Glomerular visceral epithelial cell (primary cell): ENCODE measurements around the gene LMNA.

Experiments used
- DNase-seq: peaks from one replicate; pipeline ENCODE4 v3.0.0-alpha.2; 2016; ENCODE audit errors: extremely low spot score

The LMNA gene

DNA sequence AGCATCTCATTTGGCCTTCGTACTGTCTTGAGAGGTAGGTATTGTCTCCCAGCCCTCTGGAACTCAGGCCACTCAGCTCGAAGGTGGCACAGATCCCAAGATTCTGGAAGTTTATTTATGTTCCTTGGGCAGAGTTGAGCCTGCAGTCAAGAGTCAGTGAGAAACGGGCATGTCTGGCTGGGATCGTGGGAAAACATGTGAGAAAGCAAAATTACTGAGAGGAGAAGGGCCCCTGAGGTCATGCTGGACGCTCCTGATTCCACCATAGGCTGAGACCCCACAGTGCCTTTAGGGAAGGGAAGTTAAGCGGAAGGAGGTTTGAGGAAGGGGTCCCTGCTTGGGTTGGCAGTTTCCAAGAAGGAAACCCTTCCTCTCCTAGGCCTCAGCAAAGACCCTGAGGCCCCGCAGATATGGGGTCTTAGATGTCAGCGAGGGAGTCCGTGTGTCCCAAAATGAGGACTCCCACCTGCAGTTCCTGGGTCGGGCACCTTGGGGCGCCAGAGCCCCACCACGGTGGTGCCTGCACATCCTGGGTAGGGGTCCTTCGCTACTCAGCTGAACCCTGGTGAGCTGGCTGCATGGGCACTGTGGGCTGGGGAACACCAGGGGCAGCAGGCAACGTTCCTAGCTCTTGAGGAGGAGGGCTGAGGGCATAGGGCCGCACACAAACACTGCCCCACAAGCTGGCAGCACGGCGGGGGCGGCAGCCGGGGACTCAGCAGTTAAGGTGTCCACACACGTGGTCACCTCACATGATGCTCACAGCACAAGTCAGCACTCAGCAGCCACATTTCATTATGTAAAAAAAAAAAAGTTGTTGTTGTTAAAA lies 26.6 kb downstream of the LMNA start:
- no peak for DNase-seq

DNA sequence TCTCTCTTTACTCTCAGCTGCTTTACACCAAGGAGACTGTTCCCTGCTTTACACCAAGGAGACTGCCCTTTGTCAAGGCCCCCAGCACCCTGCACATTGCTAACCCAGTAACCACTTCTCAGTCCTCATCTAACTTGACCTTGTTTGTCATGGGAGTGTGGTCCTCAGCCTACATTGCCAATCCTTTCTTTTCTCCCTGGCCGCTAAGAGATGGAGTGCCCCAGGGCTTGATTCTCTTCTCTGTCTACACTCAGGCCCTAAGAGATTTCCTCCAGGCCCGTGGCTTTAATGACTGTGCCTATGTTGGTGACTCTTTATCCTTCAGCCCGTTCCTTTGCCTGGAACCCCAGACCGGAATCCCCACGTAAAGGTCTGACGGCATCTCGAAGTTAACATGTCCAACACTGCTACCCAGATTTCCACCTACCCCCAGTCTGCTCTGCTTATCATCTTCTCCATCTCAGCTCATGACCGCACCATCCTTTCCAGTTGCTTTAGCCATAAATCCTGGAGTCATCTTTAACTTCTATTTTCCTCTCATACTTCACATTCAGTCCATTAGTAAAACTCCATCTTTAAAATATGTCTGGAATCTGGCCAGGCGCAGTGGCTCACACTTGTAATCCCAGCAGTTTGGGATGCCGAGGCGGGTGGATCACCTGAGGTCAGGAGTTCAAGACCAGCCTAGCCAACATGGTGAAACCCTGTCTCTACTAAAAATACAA lies 29.4 kb downstream of the LMNA start:
- DNase-seq: no peak

DNA sequence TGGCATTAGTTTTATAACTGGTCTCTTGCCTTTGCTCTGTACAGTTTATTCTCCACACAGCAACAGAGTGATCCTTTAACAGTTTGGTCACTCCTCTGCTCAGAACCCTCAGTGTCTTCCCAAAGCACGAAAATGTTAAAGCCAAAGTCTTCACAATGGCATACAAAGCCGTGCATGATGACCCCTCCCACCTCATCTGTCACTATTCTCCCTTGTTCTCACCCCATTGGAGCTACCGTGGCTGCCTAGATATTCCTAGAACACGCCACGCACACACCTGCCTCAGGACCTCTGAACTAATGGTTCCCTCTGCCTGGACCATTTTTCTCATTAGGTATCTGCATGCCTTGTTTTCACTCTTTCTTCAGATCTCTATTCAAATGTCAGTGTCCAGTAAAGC lies 30.2 kb downstream of the LMNA start:
- no peak for DNase-seq

- no peak for DNase-seq
Observed at GRCh38 chr1:156145650-156146019, 31.1 kb downstream of the LMNA start.

DNA sequence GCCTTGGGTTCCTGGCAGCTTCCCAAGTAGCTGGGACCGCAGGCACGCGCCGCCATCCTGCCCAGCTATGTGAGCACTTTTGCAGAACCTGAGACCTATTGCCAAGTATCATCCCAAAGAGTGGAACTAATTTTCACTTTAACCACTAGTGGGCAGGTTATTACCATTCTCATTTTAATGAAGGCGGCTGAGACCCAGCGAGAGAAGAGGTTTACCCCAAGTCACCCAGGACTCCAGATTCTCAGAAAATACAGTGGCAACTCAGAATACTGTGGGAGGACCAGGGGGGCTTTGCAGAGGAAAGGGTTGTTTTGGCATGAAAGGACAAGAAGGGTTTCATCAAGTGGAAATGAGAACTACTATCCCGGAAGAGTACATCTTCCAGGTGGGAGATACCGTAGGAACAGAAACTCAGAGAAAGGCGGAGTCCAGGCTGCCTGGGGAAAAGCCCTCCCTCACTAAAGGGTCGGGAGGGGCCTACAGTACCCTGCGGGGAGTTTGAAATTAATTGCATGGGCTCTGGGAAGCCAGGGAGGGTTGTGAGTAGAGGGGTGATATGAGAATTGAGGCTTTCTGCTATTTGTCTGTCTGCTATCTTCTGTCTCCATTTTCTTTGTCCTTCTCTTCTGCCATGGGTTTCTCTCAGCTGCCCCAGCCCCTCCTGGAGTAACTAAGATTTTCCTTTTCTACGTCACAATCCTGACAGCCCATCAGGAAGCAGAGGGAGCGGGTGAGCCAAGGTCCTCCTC lies 31.7 kb downstream of the LMNA start:
- peak; percentile 98 for DNase-seq

DNA sequence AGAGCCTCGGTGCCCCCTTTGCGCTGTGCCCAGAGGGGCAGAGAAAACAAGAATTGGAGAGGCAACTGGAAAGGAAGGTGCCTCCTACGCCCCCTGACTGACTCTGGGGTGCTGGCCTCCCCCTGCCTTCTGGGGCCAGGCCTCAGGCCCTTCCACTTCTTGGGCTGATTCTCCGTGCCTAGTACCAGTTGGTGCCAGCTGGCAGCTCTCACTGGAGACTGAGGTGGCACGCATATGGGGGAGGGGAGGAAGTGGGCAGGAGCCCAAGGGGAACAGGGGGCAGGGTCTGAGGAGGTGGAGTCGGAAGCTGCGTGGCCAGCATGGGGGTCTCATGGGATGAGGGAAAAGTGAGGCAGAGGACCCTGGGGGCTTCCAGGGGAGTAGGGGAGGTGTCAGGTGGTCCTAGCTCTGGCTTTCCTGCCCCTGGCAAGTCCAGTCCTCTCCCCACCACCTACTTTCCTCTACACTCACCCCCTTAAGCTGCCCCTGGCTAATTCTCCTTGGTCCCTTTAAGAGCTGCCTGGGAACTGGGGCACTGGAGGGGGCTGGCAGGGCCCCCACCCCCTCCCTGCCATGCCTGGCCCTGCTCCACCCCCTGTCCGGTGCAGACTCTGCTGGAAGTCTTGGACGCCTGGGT lies 32.4 kb downstream of the LMNA start:
- no peak for DNase-seq

GRCh38 chr1:156148216-156148615 lies 33.7 kb downstream of the LMNA start:
- DNase-seq: no peak

DNA sequence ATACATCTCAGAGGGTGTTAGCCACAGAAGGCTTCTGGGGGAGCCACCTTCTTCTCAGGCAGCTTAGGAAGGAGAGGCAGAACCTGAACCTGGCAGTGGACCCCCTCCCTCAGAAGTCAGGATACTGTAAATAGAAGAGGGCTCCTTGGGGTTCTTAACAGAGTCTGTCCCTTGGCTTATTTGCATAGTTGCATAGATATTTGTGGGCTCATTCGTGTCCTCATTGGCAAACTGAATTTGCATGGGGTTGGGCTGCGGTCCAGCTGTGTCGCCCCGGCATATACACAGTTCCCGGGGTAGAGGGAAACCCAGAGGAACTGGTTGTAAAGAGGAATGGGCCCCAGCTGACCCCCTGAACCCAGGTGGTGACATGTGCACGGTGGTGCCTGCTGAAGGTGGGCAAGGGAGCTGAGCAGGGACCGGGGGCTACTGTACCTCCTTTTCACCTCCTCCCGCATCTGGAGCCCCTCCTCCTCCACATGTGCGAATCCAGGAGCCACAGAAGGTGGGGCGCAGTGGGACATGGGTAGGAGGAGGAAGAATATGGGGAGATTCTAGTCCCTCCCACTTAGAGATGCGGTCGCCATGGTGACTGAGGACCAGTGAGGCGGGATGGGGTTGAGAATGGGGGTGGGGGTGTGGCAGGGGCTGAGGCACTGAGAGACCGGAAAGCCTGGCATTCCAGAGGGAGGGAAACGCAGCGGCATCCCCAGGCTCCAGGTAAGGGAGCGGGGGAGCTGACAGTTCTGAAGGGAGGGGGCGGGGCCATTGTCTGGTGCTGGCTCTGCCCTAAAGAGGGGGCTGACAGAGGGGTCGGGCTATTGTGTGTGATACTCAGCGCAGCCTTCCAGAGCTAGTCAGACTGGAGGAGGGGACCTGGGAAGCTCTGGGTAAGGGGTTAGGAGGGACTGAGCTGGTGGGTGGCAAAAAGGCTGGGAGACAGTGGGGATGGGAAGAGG lies 35.1 kb downstream of the LMNA start:
- DNase-seq: no peak

DNA sequence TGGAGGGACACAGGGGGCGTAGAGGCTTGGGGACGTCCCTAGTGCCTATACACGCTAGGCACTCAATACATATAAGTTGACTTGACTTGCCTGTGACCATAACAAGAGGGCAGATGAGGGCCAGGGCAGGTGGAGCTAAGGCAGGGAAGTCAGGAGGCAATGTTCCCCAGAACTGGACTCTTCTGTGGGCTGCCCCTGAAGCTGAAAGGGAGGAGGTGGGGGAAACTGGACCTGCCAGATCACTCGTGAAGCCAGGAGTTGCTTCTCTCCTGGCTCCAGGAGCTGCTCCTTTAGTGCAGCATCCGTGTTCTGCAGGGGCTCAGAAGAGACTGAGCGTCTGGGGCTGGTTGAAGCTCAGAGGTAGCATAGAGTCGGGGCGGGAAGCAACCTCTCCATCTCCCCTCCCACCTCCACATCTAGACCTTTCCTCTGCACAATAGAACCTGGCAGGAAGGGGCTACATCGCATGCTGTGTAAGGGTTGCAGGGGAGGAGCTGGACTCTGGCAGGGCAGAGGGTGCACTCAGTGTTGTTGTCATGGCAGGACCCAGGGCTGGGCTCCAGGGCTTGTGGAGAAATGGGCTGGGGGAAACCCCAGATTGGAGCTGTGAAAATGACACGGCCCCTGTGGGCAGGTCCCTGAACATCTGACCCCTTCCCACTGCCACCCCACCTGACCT lies 36.0 kb downstream of the LMNA start:
- no peak for DNase-seq

DNA sequence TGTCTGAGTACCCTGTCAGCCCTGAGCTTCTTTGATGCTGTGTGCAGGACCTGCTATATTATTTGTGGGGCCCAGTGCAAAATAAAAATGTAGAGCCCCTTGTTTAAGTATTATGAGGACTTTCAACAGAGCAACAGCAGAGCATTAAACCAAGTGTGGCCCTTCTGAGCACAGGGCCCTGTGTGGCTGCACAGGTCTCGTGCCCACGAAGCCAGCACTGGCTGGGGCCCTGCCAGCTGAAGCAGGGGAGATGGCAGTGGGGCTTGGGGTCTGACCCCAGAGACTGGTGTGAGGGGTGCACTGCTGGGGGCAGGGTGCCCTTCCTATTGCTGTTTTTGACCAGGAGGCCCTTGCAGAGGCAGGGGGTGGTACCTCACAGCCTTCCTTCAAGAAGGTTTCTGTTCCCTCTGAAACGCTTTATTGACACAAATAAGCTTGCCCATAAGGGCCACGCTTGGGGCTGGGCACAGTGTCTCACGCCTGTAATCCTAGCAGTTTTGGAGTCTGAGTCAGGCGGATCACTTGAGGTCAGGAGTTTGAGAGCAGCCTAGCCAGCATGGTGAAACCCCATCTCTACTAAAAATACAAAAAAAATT lies 36.7 kb downstream of the LMNA start:
- peak; percentile 74 for DNase-seq

- peak; percentile 95 for DNase-seq
Observed at GRCh38 chr1:156152628-156153027, 38.1 kb downstream of the LMNA start.

- DNase-seq: no peak
Observed at GRCh38 chr1:156153362-156153761, 38.9 kb downstream of the LMNA start, which contains the start of gene SEMA4A. Gene SEMA4A (plus strand): TSS chr1:156153585. CDS start chr1:156154579, 994 bp downstream.

DNA sequence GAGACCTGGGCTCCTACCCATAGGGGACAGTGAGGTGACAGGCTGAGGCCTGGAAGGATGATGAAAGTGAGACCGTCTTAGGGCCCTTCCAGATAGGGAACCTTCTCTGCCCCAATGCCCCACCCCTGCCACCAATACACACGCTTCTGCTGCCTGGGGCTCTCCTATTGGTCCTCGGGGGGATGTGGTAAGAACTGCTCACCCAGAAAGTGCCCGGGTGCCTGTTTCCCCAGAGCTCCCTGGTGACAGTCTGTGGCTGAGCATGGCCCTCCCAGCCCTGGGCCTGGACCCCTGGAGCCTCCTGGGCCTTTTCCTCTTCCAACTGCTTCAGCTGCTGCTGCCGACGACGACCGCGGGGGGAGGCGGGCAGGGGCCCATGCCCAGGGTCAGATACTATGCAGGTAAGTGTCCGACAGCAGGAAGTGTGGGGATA lies 39.8 kb downstream of the LMNA start:
- DNase-seq: no peak

DNA sequence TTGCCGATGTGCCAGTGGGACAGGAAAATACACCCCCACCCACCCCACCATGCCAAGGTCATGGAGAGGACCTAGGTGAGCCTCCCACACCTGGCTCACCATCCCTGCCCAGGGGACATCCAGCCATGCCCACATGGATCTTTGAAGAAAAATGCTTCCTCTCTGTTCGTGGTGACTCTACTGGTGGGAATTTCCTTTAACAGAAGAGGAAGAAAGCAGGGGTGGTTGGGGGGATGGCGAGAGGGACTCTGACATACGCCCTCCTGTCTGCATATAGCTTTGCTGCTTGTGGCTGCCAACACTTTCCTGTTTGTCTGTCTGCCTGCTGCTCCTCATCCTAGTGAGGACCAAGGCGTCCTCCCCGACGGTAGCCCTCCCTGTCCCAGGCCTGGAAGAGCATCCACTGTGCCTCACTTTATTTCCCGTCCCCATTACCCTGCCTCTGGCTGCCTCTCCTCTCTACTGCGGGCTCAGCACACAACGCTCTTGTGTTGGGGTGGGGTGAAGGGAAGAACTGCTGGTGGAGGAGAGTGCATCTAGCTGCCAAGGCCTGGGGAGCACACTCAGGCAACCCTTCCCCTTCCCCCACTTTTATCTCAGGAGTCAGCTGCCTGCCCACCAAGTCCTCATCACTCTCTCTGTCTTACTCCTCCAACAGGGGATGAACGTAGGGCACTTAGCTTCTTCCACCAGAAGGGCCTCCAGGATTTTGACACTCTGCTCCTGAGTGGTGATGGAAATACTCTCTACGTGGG lies 41.4 kb downstream of the LMNA start:
- no peak for DNase-seq

GRCh38 chr1:156157506-156157905 lies 43.0 kb downstream of the LMNA start:
- DNase-seq: no peak

DNA sequence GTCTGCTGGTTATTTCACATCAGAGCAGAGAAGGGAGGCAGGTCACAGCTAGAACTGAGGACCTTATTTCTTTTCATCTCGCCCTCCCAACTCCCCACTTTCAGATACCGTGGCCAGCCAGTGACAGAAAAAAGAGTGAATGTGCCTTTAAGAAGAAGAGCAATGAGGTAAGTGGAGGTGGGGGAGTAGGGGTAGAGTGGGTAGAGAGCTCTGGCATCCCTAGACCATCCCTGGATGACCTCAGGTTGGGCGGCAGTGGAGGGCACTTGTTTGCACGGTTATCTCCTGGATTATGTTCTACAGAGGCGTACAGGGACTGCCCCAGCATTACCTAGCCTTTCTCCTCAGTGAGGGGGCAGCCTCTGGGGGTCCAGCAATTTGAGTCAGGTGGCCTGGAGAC lies 43.5 kb downstream of the LMNA start:
- DNase-seq: no peak

DNA sequence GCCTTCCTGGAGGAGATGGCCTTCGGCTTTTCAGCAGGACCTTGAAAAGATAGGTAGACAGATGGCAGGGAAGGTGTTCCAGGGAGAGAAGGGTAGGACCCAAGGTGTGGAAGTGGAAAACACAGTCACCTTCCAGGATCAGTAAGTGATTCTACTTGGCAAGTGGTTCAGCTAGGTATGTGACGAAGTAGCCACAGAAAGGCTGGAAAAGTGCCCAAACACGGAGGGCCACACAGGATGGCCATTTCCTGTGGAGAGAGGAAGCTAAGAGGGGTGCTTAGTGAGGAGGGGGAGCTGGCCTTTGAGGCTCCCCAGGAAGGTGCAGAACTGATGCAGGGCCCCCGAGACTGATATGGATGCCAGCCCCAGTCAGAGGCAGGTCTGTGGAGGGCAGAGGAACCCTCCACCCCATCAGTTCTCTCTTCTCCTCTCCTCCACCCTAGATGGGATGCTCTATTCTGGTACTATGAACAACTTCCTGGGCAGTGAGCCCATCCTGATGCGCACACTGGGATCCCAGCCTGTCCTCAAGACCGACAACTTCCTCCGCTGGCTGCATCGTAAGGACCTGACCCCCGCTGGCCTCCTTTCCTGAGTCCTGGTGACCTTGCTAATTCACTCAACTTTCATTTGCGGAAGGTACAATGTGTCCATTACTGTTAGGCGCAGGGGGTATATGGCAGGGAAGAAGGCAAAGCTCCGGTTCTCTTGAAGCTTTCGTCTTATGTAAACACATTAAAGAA lies 45.7 kb downstream of the LMNA start:
- DNase-seq: peak; percentile 71

- DNase-seq: no peak
Observed at GRCh38 chr1:156160743-156161171, 46.2 kb downstream of the LMNA start.
